HepG2 (cell line): ENCODE results near the gene SLC7A4. TPM values are rescaled to one million over a fixed set of nuclear protein-coding genes. Genes with fewer than 3 reads are reported as not detected.

Experiments used
- ATAC-seq: fragments of 200-7000 bp; cut with Tn5 transposase; 3 replicates; pipeline ENCODE4 v1.9.1; 2020; ENCODE audit warnings: mild to moderate bottlenecking, moderate library complexity
- BruUV-seq: library from RNA; stranded (reverse); fragments of 400-500 nt; replicated peaks from 2 replicates; lab custom pipeline; 2021; lab: Mats Ljungman, UMichigan
- CTCF ChIA-PET: fragments of 300-600 bp; formaldehyde crosslinking; extraction: SDS; loops from one replicate; lab custom pipeline; 2021; ENCODE audit warnings: low total read pairs, inconsistent platforms, low intra/inter-chr PET ratio; lab: Yijun Ruan, JAX
- POLR2A ChIA-PET: fragments of 350-600 bp; sonication (Branson Sonifier 250); formaldehyde crosslinking; loops from one replicate; lab custom pipeline; 2020; ENCODE audit warnings: antibody characterized with exemption, inconsistent platforms; lab: Yijun Ruan, JAX
- DNase-seq: peaks from one replicate; pipeline ENCODE4 v3.0.0-alpha.2; 2015; ENCODE audit warnings: low spot score
- FAIRE-seq: peaks from 3 replicates; lab custom pipeline; 2011; peaks lifted over from hg19 to GRCh38; lab: Jason Lieb, UNC
- H2AFZ ChIP-seq: one replicate; pipeline ENCODE4 v1.6.1; 2011; ENCODE audit warnings: low read length, inconsistent platforms
- H3K27ac ChIP-seq: fragments of 300-600 bp; 3 replicates; pipeline ENCODE4 v1.8.0; 2011; ENCODE audit warnings: mixed run types, mild to moderate bottlenecking, mixed read lengths, low read length, inconsistent platforms; ENCODE audit not compliant: insufficient read depth; ENCODE audit errors: extremely low read length
- H3K27me3 ChIP-seq, 2 experiments: fragments of 200-600 bp in 1 of 2; 2 replicates in 1 of 2; 3 replicates in 1 of 2; pipeline versions ENCODE4 v1.6.0 to v1.8.0; 2011; ENCODE audit warnings: low read length in 2 of 2, mild to moderate bottlenecking in 2 of 2, moderate library complexity in 2 of 2, inconsistent platforms in 1 of 2; ENCODE audit not compliant: insufficient read depth in 2 of 2, control insufficient read depth in 1 of 2
- H3K36me3 ChIP-seq, 2 experiments: fragments of 200-600 bp in 1 of 2; replicated peaks in 1 of 2; 2 replicates in 1 of 2; 3 replicates in 1 of 2; pipeline versions ENCODE4 v1.5.1 to v1.8.0; 2011; ENCODE audit warnings: low read length in 2 of 2, inconsistent platforms in 1 of 2; ENCODE audit not compliant: insufficient read depth in 2 of 2, control insufficient read depth in 1 of 2
- H3K4me1 ChIP-seq: 2 replicates; pipeline ENCODE4 v1.5.1; 2012; ENCODE audit warnings: low read length, inconsistent platforms; ENCODE audit not compliant: insufficient read depth
- H3K4me2 ChIP-seq: 2 replicates; pipeline ENCODE4 v1.6.0; 2011; ENCODE audit warnings: low read depth, low read length, inconsistent platforms
- H3K4me3 ChIP-seq, 3 experiments: fragments of 200-600 bp in 1 of 3; sonication (generic), shearing (Covaris generic) in 1 of 3; replicated peaks in 1 of 3; 2 replicates each; pipeline ENCODE4 v1.5.1; 2011 to 2016; ENCODE audit warnings: low read length in 3 of 3, inconsistent platforms in 2 of 3, low read depth in 2 of 3, mild to moderate bottlenecking in 2 of 3, control low read depth in 1 of 3, mixed read lengths in 1 of 3; ENCODE audit not compliant: insufficient read depth in 1 of 3
- H3K79me2 ChIP-seq: one replicate; pipeline ENCODE4 v1.6.1; 2011; ENCODE audit warnings: low read length, inconsistent platforms; ENCODE audit not compliant: insufficient read depth
- H3K9ac ChIP-seq: 2 replicates; pipeline ENCODE4 v1.6.0; 2011; ENCODE audit warnings: mild to moderate bottlenecking, low read depth, low read length, inconsistent platforms; ENCODE audit not compliant: insufficient read depth
- H3K9me3 ChIP-seq: 2 replicates; pipeline ENCODE4 v1.5.1; 2012; ENCODE audit warnings: mild to moderate bottlenecking, low read length
- H4K20me1 ChIP-seq: 2 replicates; pipeline ENCODE4 v1.6.0; 2011; ENCODE audit warnings: inconsistent platforms, mild to moderate bottlenecking, low read length, moderate library complexity; ENCODE audit not compliant: insufficient read depth
- CHCHD3 ChIP-seq: sonication (generic); formaldehyde crosslinking; IDR thresholded peaks from 2 replicates; pipeline ENCODE4 v1.8.0; 2022; ENCODE audit warnings: mild to moderate bottlenecking, missing genetic modification reagents, moderate library complexity
- EED ChIP-seq: sonication (generic); formaldehyde crosslinking; IDR thresholded peaks from 2 replicates; pipeline ENCODE4 v1.5.0; 2020; ENCODE audit warnings: mild to moderate bottlenecking, missing genetic modification reagents
- IRX3 ChIP-seq: sonication (generic); formaldehyde crosslinking; IDR thresholded peaks from 2 replicates; pipeline ENCODE4 v1.8.1; 2023; ENCODE audit warnings: mild to moderate bottlenecking, low read depth, missing genetic modification reagents, borderline replicate concordance
- JUNB ChIP-seq: sonication (generic); formaldehyde crosslinking; IDR thresholded peaks from 2 replicates; pipeline ENCODE4 v1.8.0; 2022; ENCODE audit warnings: missing genetic modification reagents, mild to moderate bottlenecking, borderline replicate concordance
- NCOA5 ChIP-seq: sonication (generic); formaldehyde crosslinking; IDR thresholded peaks from 2 replicates; pipeline ENCODE4 v1.4.0; 2020; ENCODE audit warnings: missing genetic modification reagents
- POLR2G ChIP-seq: fragments of 200-400 bp; formaldehyde crosslinking; IDR thresholded peaks from 2 replicates; pipeline ENCODE4 v1.6.1; 2018; ENCODE audit warnings: mild to moderate bottlenecking, low read depth, low read length, moderate library complexity
- RARA ChIP-seq: IDR thresholded peaks from 2 replicates; pipeline ENCODE4 v1.6.1; 2016; ENCODE audit warnings: missing genetic modification reagents, missing compliant biosample characterization
- REL ChIP-seq: sonication (generic); formaldehyde crosslinking; conservative IDR thresholded peaks from 2 replicates; pipeline ENCODE4 v1.8.0; 2022; ENCODE audit warnings: mild to moderate bottlenecking, missing genetic modification reagents, moderate library complexity
- REXO4 ChIP-seq: sonication (generic); formaldehyde crosslinking; IDR thresholded peaks from 2 replicates; pipeline ENCODE4 v1.8.0; 2022; ENCODE audit warnings: missing genetic modification reagents, mild to moderate bottlenecking, borderline replicate concordance
- TBL1XR1 ChIP-seq: fragments of 150-350 bp; IDR thresholded peaks from 2 replicates; pipeline ENCODE4 v1.6.1; 2014; ENCODE audit warnings: borderline replicate concordance, low read length; ENCODE audit not compliant: partially characterized antibody
- TCF7 ChIP-seq: sonication (generic); IDR thresholded peaks from 2 replicates; pipeline ENCODE4 v1.6.1; 2016; ENCODE audit warnings: antibody characterized with exemption, low read depth
- TFAP4 ChIP-seq: sonication (generic); IDR thresholded peaks from 2 replicates; pipeline ENCODE4 v1.6.1; 2016; ENCODE audit warnings: low read depth, borderline replicate concordance
- ZFY ChIP-seq: sonication (generic); formaldehyde crosslinking; IDR thresholded peaks from 2 replicates; pipeline ENCODE4 v1.4.0; 2020; ENCODE audit warnings: missing genetic modification reagents
- WGBS: methylation state at CpG from one replicate; pipeline ENCODE4 v1.1.6; 2017; ENCODE audit warnings: low lambda C conversion rate; 5-methylcytosine and 5-hydroxymethylcytosine counted together
- in situ Hi-C: cut with HindIII; loops from 2 replicates; pipeline ENCODE4 v1.10.0; 2017; ENCODE audit warnings: low pct_unique_long_range_greater_than_20kb; ENCODE audit not compliant: extremely low pct_ligation_motif_present
- intact Hi-C: fragments of 100-400 bp; cut with micrococcal nuclease; formaldehyde crosslinking; loops from one replicate; pipeline ENCODE4 v1.10.0; 2022; ENCODE audit not compliant: unreplicated experiment
- polyA plus RNA-seq, 8 experiments: library from polyadenylated mRNA; depleted of rRNA in 3 of 8; stranded (reverse) in 7 of 8; unstranded in 1 of 8; fragments of >200 nt; fragmentation: Illumina TruSeq in 4 of 8; extraction: Trizol in 4 of 8; gene quantifications; 2 replicates each; pipeline versions ENCODE4 v1.2.1 to v1.2.3, GENCODE V29; 2011 to 2016; ENCODE audit warnings: low read depth in 4 of 8, missing spikeins in 1 of 8, mixed read lengths in 1 of 8; ENCODE audit not compliant: insufficient read depth in 1 of 8
- total RNA-seq, 5 experiments: library from RNA; depleted of rRNA; stranded (reverse); fragments of >200 nt; fragmentation: Illumina TruSeq; extraction: Trizol; gene quantifications; 2 replicates each; pipeline ENCODE4 v1.2.3, GENCODE V29; 2016; ENCODE audit warnings: low read depth in 1 of 5

Gene SLC7A4
- total and polyA plus RNA-seq, 2 of the 13 experiments (the other 11 are each of a cell fraction or from before 2014, with no cell fraction given): not detected

GRCh38 chr22:20990184-20991180 lies 41.9 kb downstream of the SLC7A4 start:
- Histone ChIP-seq H3K27ac (no peak overlapping the region), H3K27me3 (no peaks in the 10 kb centered on the region), H3K4me3 (no peak overlapping the region), H3K4me2 (no peak overlapping the region), H4K20me1 (no peaks in the 10 kb centered on the region), H3K36me3 (peaks cover 2 to 44% of the 10 kb centered on the region in 2 experiments), H3K9ac (no peak overlapping the region), H3K4me1 (no peaks in the 10 kb centered on the region), H3K9me3 (no peaks in the 10 kb centered on the region), H2AFZ (no peak overlapping the region), H3K79me2 (no peaks in the 10 kb centered on the region)
- 88% methylated on average over 17 of the region's 21 CpGs for WGBS
- no peak for FAIRE-seq
- CTCF ChIA-PET: no interaction called here
- in situ Hi-C loops: no loop called here
- POLR2A ChIA-PET: interaction anchor here (2.2 to 2.8 kb wide), 2 partner anchors 9 to 12 kb away, joined by 10 to 16 read pairs; partner anchors contain the start of genes LZTR1 and THAP7
- BruUV-seq: no TSS peak
- intact Hi-C loops: no loop called here
- TF ChIP-seq TCF7 (no peak), REXO4 (CRISPR knock-in tag) (no peak)
- ATAC-seq: no peak
- DNase-seq: no peak

GRCh38 chr22:20989323-20990138 lies 42.8 kb downstream of the SLC7A4 start:
- in situ Hi-C loops (no loop called here), intact Hi-C loops (no loop called here)
- POLR2A ChIA-PET: interaction anchor here (2.2 kb wide), 1 partner anchor 13 kb away, joined by 10 read pairs; the partner anchor contains the start of gene THAP7
- 72% methylated on average over 14 of the region's 17 CpGs for WGBS
- Histone ChIP-seq H3K27me3 (no peaks in the 10 kb centered on the region), H3K9ac (no peak overlapping the region), H3K4me2 (no peak overlapping the region), H3K4me1 (no peaks in the 10 kb centered on the region), H3K4me3 (no peak overlapping the region), H3K79me2 (no peaks in the 10 kb centered on the region), H3K9me3 (no peaks in the 10 kb centered on the region), H4K20me1 (no peaks in the 10 kb centered on the region), H2AFZ (no peak overlapping the region), H3K27ac (no peak overlapping the region), H3K36me3 (peaks cover 2 to 35% of the 10 kb centered on the region in 2 experiments; a peak in 4 of 5 replicates)
- CTCF ChIA-PET: no interaction called here
- no peak for ATAC-seq
- FAIRE-seq: no peak
- no peak for DNase-seq
- no TSS peak for BruUV-seq
- no peak for TF ChIP-seq POLR2G
- no peak for TF ChIP-seq EED (CRISPR knock-in tag)
- no peak for TF ChIP-seq TBL1XR1
- TF ChIP-seq JUNB: no peak
- TF ChIP-seq IRX3: no peak
- TF ChIP-seq TFAP4: no peak
- no peak for TF ChIP-seq RARA (CRISPR knock-in tag)
- TF ChIP-seq REL (CRISPR knock-in tag): no peak
- no peak for TF ChIP-seq CHCHD3 (CRISPR knock-in tag)
- TF ChIP-seq NCOA5 (CRISPR knock-in tag): no peak
- TF ChIP-seq ZFY (CRISPR knock-in tag): no peak
